ENCODE data around the gene PHF2. TPM values are rescaled to one million over a fixed set of nuclear protein-coding genes. Genes with fewer than 3 reads are reported as not detected.

Gene PHF2
- total RNA-seq, 1 experiment from 2014 or later = 18.9 TPM

DNA sequence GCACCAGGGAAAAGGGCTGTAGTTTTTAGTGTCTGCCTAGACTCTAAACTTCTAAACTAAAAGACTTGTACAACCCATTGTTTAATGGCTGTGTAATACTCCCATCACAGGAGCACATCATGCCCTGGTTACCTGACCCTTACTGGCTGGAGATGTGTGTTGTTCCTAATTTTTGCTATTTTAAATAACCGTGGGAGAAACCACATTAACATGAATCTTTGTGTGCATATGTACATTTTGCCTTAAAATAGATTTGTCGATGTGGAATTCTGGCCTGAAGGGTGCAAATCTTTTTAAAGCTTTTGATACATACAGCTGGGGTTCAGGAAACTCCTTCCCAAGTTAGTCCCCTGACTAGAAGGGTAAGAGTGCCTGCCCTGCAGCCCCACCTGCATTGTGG lies 39.7 kb downstream of the PHF2 start:
- ChIA-PET POLR2A (no interaction called here), CTCF (no interaction called here)
- Mint-ChIP-seq H3K27me3 (ENCODE audit: insufficient read depth, unreplicated experiment) (no peaks in the 10 kb centered on the region), H3K36me3 (ENCODE audit: insufficient read depth, unreplicated experiment) (no peaks in the 10 kb centered on the region), H3K27ac (ENCODE audit: low read depth, unreplicated experiment) (no peak overlapping the region), H3K4me1 (ENCODE audit: insufficient read depth, unreplicated experiment) (peaks cover 5% of the 10 kb centered on the region), H3K4me3 (ENCODE audit: unreplicated experiment) (no peak overlapping the region), H3K9me3 (ENCODE audit: unreplicated experiment) (no peaks in the 10 kb centered on the region)
- TF ChIP-seq CTCF (IDR thresholded peaks at IDR 0.05; ENCODE audit: unreplicated experiment) = no peak
- BruUV-seq (replicated peaks) = no TSS peak
- DNase-seq (ENCODE audit: unreplicated experiment) = no peak
- intact Hi-C loops (cut with micrococcal nuclease) = no loop called here

DNA sequence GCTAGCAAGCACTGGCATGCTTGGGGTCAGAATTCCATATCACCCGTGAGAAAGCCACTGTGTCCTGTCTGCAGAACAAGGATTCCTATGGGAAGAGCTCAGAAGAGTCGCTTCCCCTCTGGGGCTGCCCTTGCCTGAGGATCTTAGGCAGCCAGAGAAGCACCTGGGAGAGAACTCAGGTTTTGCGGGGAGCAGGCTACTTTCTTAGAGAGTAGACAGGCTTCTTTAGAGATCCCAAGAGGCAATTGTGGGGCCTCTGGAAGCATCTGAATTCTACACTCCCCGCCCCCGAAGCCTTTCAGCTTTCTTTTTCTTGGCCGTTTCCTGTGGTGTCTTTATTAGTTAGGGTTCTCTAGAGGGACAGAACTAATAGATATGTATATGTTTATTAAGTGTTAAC lies 40.9 kb downstream of the PHF2 start:
- DNase-seq (ENCODE audit: unreplicated experiment) = no peak
- TF ChIP-seq CTCF (IDR thresholded peaks at IDR 0.05; ENCODE audit: unreplicated experiment) = no peak
- no peaks in the 10 kb centered on the region for H3K9me3 Mint-ChIP-seq (ENCODE audit: unreplicated experiment)
- H3K4me3 Mint-ChIP-seq (ENCODE audit: unreplicated experiment) = no peak overlapping the region
- intact Hi-C loops (cut with micrococcal nuclease) = no loop called here
- CTCF ChIA-PET = no interaction called here
- no peaks in the 10 kb centered on the region for H3K36me3 Mint-ChIP-seq (ENCODE audit: insufficient read depth, unreplicated experiment)
- no TSS peak for BruUV-seq (replicated peaks)
- no peaks in the 10 kb centered on the region for H3K27me3 Mint-ChIP-seq (ENCODE audit: insufficient read depth, unreplicated experiment)
- no peaks in the 10 kb centered on the region for H3K4me1 Mint-ChIP-seq (ENCODE audit: insufficient read depth, unreplicated experiment)
- no peak overlapping the region for H3K27ac Mint-ChIP-seq (ENCODE audit: low read depth, unreplicated experiment)
- POLR2A ChIA-PET = no interaction called here

DNA sequence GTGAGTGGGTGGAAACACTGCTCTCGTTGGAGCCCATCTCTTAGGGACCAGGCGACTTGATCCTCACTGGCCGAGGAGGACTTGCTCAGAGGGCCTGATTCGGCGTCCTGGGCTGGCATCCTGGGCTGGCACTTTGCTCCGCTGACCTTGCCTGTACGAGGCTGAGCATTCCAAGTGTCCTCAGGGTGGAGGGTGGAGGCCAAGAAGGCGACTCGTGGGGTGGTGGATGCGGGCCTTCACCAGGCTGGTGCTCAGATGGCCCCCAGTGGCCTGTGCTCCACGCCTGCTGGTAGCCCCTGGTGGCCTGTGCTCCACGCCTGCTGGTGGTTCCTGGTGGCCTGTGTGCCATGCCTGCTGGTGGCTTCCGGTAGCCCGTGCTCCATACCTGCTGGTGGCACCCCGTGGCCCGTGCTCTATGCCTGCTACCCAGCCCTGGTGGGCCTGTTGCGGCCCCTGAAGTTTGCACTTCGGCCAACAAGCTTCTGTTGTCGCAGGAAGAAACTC lies 42.9 kb downstream of the PHF2 start:
- Mint-ChIP-seq H3K9me3 (ENCODE audit: unreplicated experiment) (no peaks in the 10 kb centered on the region), H3K4me3 (ENCODE audit: unreplicated experiment) (no peak overlapping the region), H3K27ac (ENCODE audit: low read depth, unreplicated experiment) (no peak overlapping the region), H3K36me3 (ENCODE audit: insufficient read depth, unreplicated experiment) (no peaks in the 10 kb centered on the region), H3K27me3 (ENCODE audit: insufficient read depth, unreplicated experiment) (no peaks in the 10 kb centered on the region), H3K4me1 (ENCODE audit: insufficient read depth, unreplicated experiment) (no peaks in the 10 kb centered on the region)
- TF ChIP-seq CTCF (IDR thresholded peaks at IDR 0.05; ENCODE audit: unreplicated experiment) = no peak
- BruUV-seq (replicated peaks) = no TSS peak
- DNase-seq (ENCODE audit: unreplicated experiment) = no peak
- intact Hi-C loops (cut with micrococcal nuclease) = no loop called here
- CTCF ChIA-PET = no interaction called here
- POLR2A ChIA-PET = no interaction called here

GRCh38 chr9:93620041-93620506 lies 43.7 kb downstream of the PHF2 start:
- POLR2A ChIA-PET = no interaction called here
- CTCF ChIA-PET = interaction anchor here (0.6 kb wide), 1 partner anchor 33 kb away, joined by 3 read pairs; no protein-coding TSS in a partner anchor
- no TSS peak for BruUV-seq (replicated peaks)
- no peak overlapping the region for H3K4me3 Mint-ChIP-seq (ENCODE audit: unreplicated experiment)
- intact Hi-C loops (cut with micrococcal nuclease) = no loop called here
- H3K27ac Mint-ChIP-seq (ENCODE audit: low read depth, unreplicated experiment) = no peak overlapping the region
- H3K9me3 Mint-ChIP-seq (ENCODE audit: unreplicated experiment) = no peaks in the 10 kb centered on the region
- TF ChIP-seq CTCF (IDR thresholded peaks at IDR 0.05; ENCODE audit: unreplicated experiment) = no peak
- DNase-seq (ENCODE audit: unreplicated experiment) = no peak
- H3K27me3 Mint-ChIP-seq (ENCODE audit: insufficient read depth, unreplicated experiment) = no peaks in the 10 kb centered on the region
- no peaks in the 10 kb centered on the region for H3K4me1 Mint-ChIP-seq (ENCODE audit: insufficient read depth, unreplicated experiment)
- no peaks in the 10 kb centered on the region for H3K36me3 Mint-ChIP-seq (ENCODE audit: insufficient read depth, unreplicated experiment)

Measured in MCF 10A (cell line).